Stimulated activated CD8-positive, alpha-beta memory T cell treated with anti-CD3 and anti-CD28 coated beads, Interleukin-12 subunit alpha, Interleukin-12 subunit beta, amount 100 ng/mL, for 1 hour (primary cell): ENCODE results near the gene RAI14.

Experiments used
- DNase-seq: peaks from one replicate; pipeline ENCODE4 v3.0.0-alpha.2; 2020; ENCODE audit warnings: low read depth

The RAI14 gene

GRCh38 chr5:34857161-34857560, 201.0 kb downstream of the RAI14 start:
- DNase-seq = no peak

GRCh38 chr5:34857894-34858293, 201.8 kb downstream of the RAI14 start:
- no peak for DNase-seq

- no peak for DNase-seq
Measured at GRCh38 chr5:34858790-34859189, 202.7 kb downstream of the RAI14 start.

- DNase-seq = no peak
Measured at GRCh38 chr5:34859253-34859652, 203.1 kb downstream of the RAI14 start.

- DNase-seq = no peak
Measured at GRCh38 chr5:34863946-34864345, 207.8 kb downstream of the RAI14 start.

- DNase-seq = no peak
Measured at GRCh38 chr5:34865091-34865490, 209.0 kb downstream of the RAI14 start.

- no peak for DNase-seq
Measured at GRCh38 chr5:34866989-34867471, 210.9 kb downstream of the RAI14 start.

- no peak for DNase-seq
Measured at GRCh38 chr5:34867660-34868059, 211.5 kb downstream of the RAI14 start.

GRCh38 chr5:34868791-34869190, 212.7 kb downstream of the RAI14 start:
- no peak for DNase-seq

- DNase-seq = no peak
Measured at GRCh38 chr5:34869256-34869655, 213.1 kb downstream of the RAI14 start.

- no peak for DNase-seq
Measured at GRCh38 chr5:34870382-34870781, 214.3 kb downstream of the RAI14 start.

GRCh38 chr5:34876275-34876674, 220.1 kb downstream of the RAI14 start:
- DNase-seq = no peak

GRCh38 chr5:34881246-34881645, 225.1 kb downstream of the RAI14 start:
- DNase-seq = no peak
